H1 (cell line): ENCODE measurements around the gene MARK4.

Experiments
- ATF2 ChIP-seq: IDR thresholded peaks from 2 replicates; pipeline ENCODE4 v1.6.1; 2012; ENCODE audit warnings: low read length, inconsistent platforms
- BRCA1 ChIP-seq: IDR thresholded peaks from 2 replicates; pipeline ENCODE4 v1.6.1; 2012; ENCODE audit warnings: low read depth, low read length, improper control_type of control experiment
- CBX5 ChIP-seq: fragments of 300-800, 300-1000 bp; sonication (generic); IDR thresholded peaks from 2 replicates; pipeline ENCODE4 v1.7.1; 2016; ENCODE audit warnings: antibody characterized with exemption, low read length, low read depth
- CHD1 ChIP-seq: IDR thresholded peaks from 2 replicates; pipeline ENCODE4 v1.6.1; 2012; ENCODE audit warnings: low read depth, low read length, improper control_type of control experiment
- CTCF ChIP-seq, 3 experiments: IDR thresholded peaks; 1 replicate in 2 of 3; 2 replicates in 1 of 3; pipeline versions ENCODE4 v1.5.1 to v1.6.1; 2011; ENCODE audit warnings: low read length in 3 of 3, mild to moderate bottlenecking in 3 of 3, inconsistent platforms in 2 of 3, low read depth in 1 of 3, moderate library complexity in 1 of 3; ENCODE audit not compliant: insufficient read depth in 1 of 3; ENCODE audit errors: control extremely low read depth in 1 of 3
- JUN ChIP-seq: IDR thresholded peaks from 2 replicates; pipeline ENCODE4 v1.6.1; 2011; ENCODE audit warnings: low read depth, mild to moderate bottlenecking, improper control_type of control experiment, low read length
- POLR2AphosphoS5 ChIP-seq: IDR thresholded peaks from 2 replicates; pipeline ENCODE4 v1.6.1; 2011; ENCODE audit warnings: low read depth, low read length
- SUZ12 ChIP-seq: fragments of 200-600 bp; sonication (generic); IDR thresholded peaks from 2 replicates; pipeline ENCODE4 v1.6.1; 2012; ENCODE audit warnings: mild to moderate bottlenecking, inconsistent platforms, low read length, moderate library complexity, mixed read lengths
- TAF1 ChIP-seq: IDR thresholded peaks from 2 replicates; pipeline ENCODE4 v1.6.1; 2011; ENCODE audit warnings: mild to moderate bottlenecking, low read depth, low read length
- ZNF274 ChIP-seq: IDR thresholded peaks from 2 replicates; pipeline ENCODE4 v1.7.0; 2012; ENCODE audit warnings: low read length, borderline replicate concordance; ENCODE audit errors: extremely low read depth

- TF ChIP-seq CTCF (IDR thresholded peaks at IDR 0.05; ENCODE audit: control extremely low read depth in 1 of 3, insufficient read depth in 1 of 3, low read depth in 1 of 3, low read length in 3 of 3) (no peak), SUZ12 (no peak), TAF1 (no peak), CHD1 (no peak), BRCA1 (no peak), ATF2 (no peak), POLR2AphosphoS5 (no peak), JUN (no peak), ZNF274 (no peak), CBX5 (no peak)
Observed at GRCh38 chr19:45231891-45232290, 19.2 kb upstream of the MARK4 start.
